GM13976 (cell line): ENCODE measurements around the gene PI4K2A.
"Not testable (repeated sequence)": the region's sequence is repeated elsewhere in the genome, so short reads cannot be mapped to it uniquely, and the experiment has no call there.

ENCODE experiments used
- DNase-seq: peaks from one replicate; pipeline ENCODE4 v3.0.0; 2012; ENCODE audit warnings: low spot score
- CTCF ChIP-seq: IDR thresholded peaks from 2 replicates; pipeline ENCODE4 v1.5.1; 2012; ENCODE audit warnings: borderline replicate concordance, mild to moderate bottlenecking; ENCODE audit not compliant: insufficient read depth; ENCODE audit errors: extremely low read depth, missing control alignments, control extremely low read depth
- in situ Hi-C: fragments of 300-500 bp; cut with MboI; formaldehyde crosslinking; loops from one replicate; pipeline ENCODE4 v1.12.0; 2022; ENCODE audit warnings: low sequenced_read_pairs, mixed read lengths, inconsistent platforms; ENCODE audit not compliant: unreplicated experiment

PI4K2A gene

GRCh38 chr10:97687785-97688781, 47.6 kb downstream of the PI4K2A start:
- in situ Hi-C loops = no loop called here
- TF ChIP-seq CTCF = no peak
- DNase-seq = no peak

- in situ Hi-C loops = no loop called here
- TF ChIP-seq CTCF = no peak
- DNase-seq = no peak
These were observed 49.1 kb downstream of the PI4K2A start for GRCh38 chr10:97689559-97690020.

DNA sequence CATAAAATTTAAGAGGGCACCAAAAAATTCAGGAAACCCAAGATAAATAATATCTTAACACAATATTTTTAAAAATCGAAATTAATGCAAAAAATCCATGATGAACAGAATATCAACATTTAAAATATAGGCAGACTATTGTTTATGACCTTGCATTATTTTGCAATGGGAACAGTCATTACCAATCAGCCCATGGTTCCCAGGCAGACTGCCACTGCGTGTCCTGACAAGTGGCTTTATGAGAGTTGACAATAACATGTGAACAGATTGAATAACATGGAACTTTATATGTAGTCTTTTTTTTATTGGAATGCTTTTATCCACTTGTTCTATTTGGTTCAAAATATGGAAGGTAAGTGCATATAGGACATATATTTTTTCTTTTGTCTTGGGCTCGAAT, 49.7 kb downstream of the PI4K2A start:
- TF ChIP-seq CTCF = no peak
- DNase-seq = no peak
- in situ Hi-C loops = no loop called here

DNA sequence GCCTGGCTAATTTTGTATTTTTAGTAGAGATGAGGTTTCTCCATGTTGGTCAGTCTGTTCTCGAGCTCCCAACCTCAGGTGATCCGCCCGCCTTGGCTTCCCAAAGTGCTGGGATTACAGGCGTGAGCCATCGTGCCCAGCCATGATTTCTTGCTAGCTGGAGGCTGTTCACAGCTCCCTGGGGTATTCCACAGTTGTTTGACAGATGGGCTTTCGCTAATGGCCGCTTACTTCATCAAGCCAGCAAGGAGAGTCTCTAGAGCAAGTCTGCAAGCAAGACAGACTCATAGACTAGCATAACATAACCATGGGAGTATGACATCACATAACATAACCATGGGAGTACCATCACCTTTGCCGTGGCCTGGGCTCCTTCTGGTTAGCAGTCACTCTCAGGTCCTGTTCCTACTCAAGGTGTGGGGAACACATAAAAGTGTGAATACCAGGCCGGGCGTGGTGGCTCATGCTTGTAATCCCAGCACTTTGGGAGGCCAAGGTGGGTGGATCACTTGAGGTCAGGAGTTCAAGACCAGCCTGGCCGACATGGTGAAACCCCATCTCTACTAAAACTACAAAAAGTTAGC, 57.7 kb downstream of the PI4K2A start:
- in situ Hi-C loops, DNase-seq: not testable (repeated sequence)

GRCh38 chr10:97701438-97702069, 61.1 kb downstream of the PI4K2A start:
- peak; percentile 82 for DNase-seq
- in situ Hi-C loops = no loop called here
- TF ChIP-seq CTCF = peak; percentile 79

- no peak for DNase-seq
- no peak for TF ChIP-seq CTCF
- in situ Hi-C loops = no loop called here
These were observed 63.1 kb downstream of the PI4K2A start for GRCh38 chr10:97703398-97704067.

- no peak for DNase-seq
- in situ Hi-C loops = no loop called here
- TF ChIP-seq CTCF = no peak
These were observed 63.9 kb downstream of the PI4K2A start for GRCh38 chr10:97704341-97704740.
